ENCODE data around the gene MRPS23.

Gene MRPS23

GRCh38 chr17:57895382-57896060, 45.7 kb upstream of the MRPS23 start:
- H3K4me2 ChIP-seq (ENCODE audit: insufficient read depth, low read length, poor library complexity, severe bottlenecking) = no peak overlapping the region
- no peak overlapping the region for H2BK5ac ChIP-seq (ENCODE audit: low read length)
- H4K91ac ChIP-seq (ENCODE audit: low read depth, low read length, poor library complexity) = no peak overlapping the region
- H3K18ac ChIP-seq (ENCODE audit: low read length) = peak overlapping the region; percentile 88
- no peak overlapping the region for H4K8ac ChIP-seq (ENCODE audit: low read depth, low read length)
- no peaks in the 10 kb centered on the region for H3K9me3 ChIP-seq (replicated peaks in 1 of 2; ENCODE audit: control insufficient read depth in 2 of 2, insufficient read depth in 1 of 2, low read depth in 1 of 2, low read length in 2 of 2)
- no peak overlapping the region for H2AFZ ChIP-seq (ENCODE audit: low read length)
- H2AK5ac ChIP-seq (ENCODE audit: low read depth, low read length) = peak overlapping the region; percentile 93
- H3K23ac ChIP-seq (ENCODE audit: low read depth, low read length, poor library complexity) = no peak overlapping the region
- H3K4me1 ChIP-seq (ENCODE audit: control insufficient read depth in 2 of 2, insufficient read depth in 1 of 2, low read depth in 1 of 2, low read length in 2 of 2) = peaks cover 41 to 47% of the 10 kb centered on the region in 2 donors
- no peak overlapping the region for H3K27ac ChIP-seq (replicated peaks; ENCODE audit: low read length)
- H3K79me1 ChIP-seq (ENCODE audit: low read depth, low read length) = peaks cover 5% of the 10 kb centered on the region
- no peak overlapping the region for H3K4me3 ChIP-seq (ENCODE audit: low read length in 2 of 2)
- no peak for DNase-seq (ENCODE audit: low spot score)
- peak overlapping the region; percentile 59 for H2BK15ac ChIP-seq (ENCODE audit: low read length)
- peak overlapping the region; percentile 27 for H3K14ac ChIP-seq (ENCODE audit: low read length)
- H3K36me3 ChIP-seq (replicated peaks in 1 of 2; ENCODE audit: control insufficient read depth in 2 of 2, insufficient read depth in 2 of 2, low read length in 2 of 2) = peaks cover 0 to 10% of the 10 kb centered on the region in 2 donors
- H3K27me3 ChIP-seq (ENCODE audit: control insufficient read depth in 3 of 3, insufficient read depth in 3 of 3, low read depth in 1 of 3, low read length in 3 of 3) = no peaks in the 10 kb centered on the region
- peak overlapping the region; percentile 97 for H2BK12ac ChIP-seq (ENCODE audit: low read length)
- no peak overlapping the region for H3K4ac ChIP-seq (ENCODE audit: low read length)
- H2BK120ac ChIP-seq (ENCODE audit: low read depth, low read length) = no peak overlapping the region
- no peak overlapping the region for H3K9ac ChIP-seq (ENCODE audit: low read depth, low read length, poor library complexity)
- WGBS, 2 donors (ENCODE audit: extremely low coverage in 2 of 2, insufficient read length in 2 of 2, insufficient replicate concordance in 1 of 2) = no CpG with 5 or more reads among the region's 8 CpGs

- H3K4me1 ChIP-seq (ENCODE audit: control insufficient read depth in 2 of 2, insufficient read depth in 1 of 2, low read depth in 1 of 2, low read length in 2 of 2) = peaks cover 38 to 40% of the 10 kb centered on the region in 2 donors
- H2AK5ac ChIP-seq (ENCODE audit: low read depth, low read length) = no peak overlapping the region
- peak overlapping the region; percentile 17 for H2BK120ac ChIP-seq (ENCODE audit: low read depth, low read length)
- no peaks in the 10 kb centered on the region for H3K27me3 ChIP-seq (ENCODE audit: control insufficient read depth in 3 of 3, insufficient read depth in 3 of 3, low read depth in 1 of 3, low read length in 3 of 3)
- H3K4ac ChIP-seq (ENCODE audit: low read length) = no peak overlapping the region
- no peak overlapping the region for H2BK15ac ChIP-seq (ENCODE audit: low read length)
- no peak overlapping the region for H3K4me3 ChIP-seq (ENCODE audit: low read length in 2 of 2)
- H2AFZ ChIP-seq (ENCODE audit: low read length) = no peak overlapping the region
- H4K8ac ChIP-seq (ENCODE audit: low read depth, low read length) = no peak overlapping the region
- H3K79me1 ChIP-seq (ENCODE audit: low read depth, low read length) = peaks cover 5% of the 10 kb centered on the region
- H3K4me2 ChIP-seq (ENCODE audit: insufficient read depth, low read length, poor library complexity, severe bottlenecking) = no peak overlapping the region
- H4K91ac ChIP-seq (ENCODE audit: low read depth, low read length, poor library complexity) = no peak overlapping the region
- H3K9ac ChIP-seq (ENCODE audit: low read depth, low read length, poor library complexity) = no peak overlapping the region
- H2BK5ac ChIP-seq (ENCODE audit: low read length) = no peak overlapping the region
- no peak overlapping the region for H3K14ac ChIP-seq (ENCODE audit: low read length)
- no peak for DNase-seq (ENCODE audit: low spot score)
- peak overlapping the region; percentile 53 for H2BK12ac ChIP-seq (ENCODE audit: low read length)
- no CpG with 5 or more reads among the region's 1 CpG for WGBS, 2 donors (ENCODE audit: extremely low coverage in 2 of 2, insufficient read length in 2 of 2, insufficient replicate concordance in 1 of 2)
- H3K9me3 ChIP-seq (replicated peaks in 1 of 2; ENCODE audit: control insufficient read depth in 2 of 2, insufficient read depth in 1 of 2, low read depth in 1 of 2, low read length in 2 of 2) = no peaks in the 10 kb centered on the region
- H3K23ac ChIP-seq (ENCODE audit: low read depth, low read length, poor library complexity) = no peak overlapping the region
- peak overlapping the region; percentile 71 for H3K18ac ChIP-seq (ENCODE audit: low read length)
- H3K27ac ChIP-seq (replicated peaks; ENCODE audit: low read length) = no peak overlapping the region
- peaks cover 0 to 10% of the 10 kb centered on the region in 2 donors for H3K36me3 ChIP-seq (replicated peaks in 1 of 2; ENCODE audit: control insufficient read depth in 2 of 2, insufficient read depth in 2 of 2, low read length in 2 of 2)
These were observed 45.0 kb upstream of the MRPS23 start for GRCh38 chr17:57894848-57895247.

- Histone ChIP-seq H3K9ac (ENCODE audit: low read depth, low read length, poor library complexity) (peak overlapping the region; percentile 34), H3K27me3 (ENCODE audit: control insufficient read depth in 3 of 3, insufficient read depth in 3 of 3, low read depth in 1 of 3, low read length in 3 of 3) (no peaks in the 10 kb centered on the region), H4K91ac (ENCODE audit: low read depth, low read length, poor library complexity) (peak overlapping the region; percentile 81), H3K4me3 (ENCODE audit: low read length in 2 of 2) (peak overlapping the region in 1 of 2 donors; percentile 37), H3K36me3 (replicated peaks in 1 of 2; ENCODE audit: control insufficient read depth in 2 of 2, insufficient read depth in 2 of 2, low read length in 2 of 2) (peaks cover 0 to 10% of the 10 kb centered on the region in 2 donors), H3K18ac (ENCODE audit: low read length) (peak overlapping the region; percentile 88), H3K4ac (ENCODE audit: low read length) (no peak overlapping the region), H2BK120ac (ENCODE audit: low read depth, low read length) (no peak overlapping the region), H2BK15ac (ENCODE audit: low read length) (no peak overlapping the region), H2AK5ac (ENCODE audit: low read depth, low read length) (no peak overlapping the region), H3K79me1 (ENCODE audit: low read depth, low read length) (peaks cover 3% of the 10 kb centered on the region), H3K27ac (replicated peaks; ENCODE audit: low read length) (peak overlapping the region; percentile 95), H3K23ac (ENCODE audit: low read depth, low read length, poor library complexity) (no peak overlapping the region), H3K9me3 (replicated peaks in 1 of 2; ENCODE audit: control insufficient read depth in 2 of 2, insufficient read depth in 1 of 2, low read depth in 1 of 2, low read length in 2 of 2) (no peaks in the 10 kb centered on the region), H3K4me2 (ENCODE audit: insufficient read depth, low read length, poor library complexity, severe bottlenecking) (peak overlapping the region; percentile 32), H3K14ac (ENCODE audit: low read length) (no peak overlapping the region), H2BK5ac (ENCODE audit: low read length) (peak overlapping the region; percentile 69), H3K4me1 (ENCODE audit: control insufficient read depth in 2 of 2, insufficient read depth in 1 of 2, low read depth in 1 of 2, low read length in 2 of 2) (peaks cover 23 to 25% of the 10 kb centered on the region in 2 donors), H4K8ac (ENCODE audit: low read depth, low read length) (peak overlapping the region; percentile 26), H2BK12ac (ENCODE audit: low read length) (no peak overlapping the region), H2AFZ (ENCODE audit: low read length) (peak overlapping the region; percentile 63)
- DNase-seq (ENCODE audit: low spot score) = peak; percentile 77
- WGBS, 2 donors (ENCODE audit: extremely low coverage in 2 of 2, insufficient read length in 2 of 2, insufficient replicate concordance in 1 of 2) = no CpG with 5 or more reads among the region's 16 CpGs
These were observed 43.2 kb upstream of the MRPS23 start for GRCh38 chr17:57892820-57893595.

All from neuronal stem cell (in vitro differentiated cells).